ENCODE measurements around the gene PEAK3. TPM values are rescaled to one million over a fixed set of nuclear protein-coding genes. Genes with fewer than 3 reads are reported as not detected.

Gene PEAK3
- total and polyA plus RNA-seq, 4 donors, result 0.31 to 7.4 (median 3.8) TPM

DNA sequence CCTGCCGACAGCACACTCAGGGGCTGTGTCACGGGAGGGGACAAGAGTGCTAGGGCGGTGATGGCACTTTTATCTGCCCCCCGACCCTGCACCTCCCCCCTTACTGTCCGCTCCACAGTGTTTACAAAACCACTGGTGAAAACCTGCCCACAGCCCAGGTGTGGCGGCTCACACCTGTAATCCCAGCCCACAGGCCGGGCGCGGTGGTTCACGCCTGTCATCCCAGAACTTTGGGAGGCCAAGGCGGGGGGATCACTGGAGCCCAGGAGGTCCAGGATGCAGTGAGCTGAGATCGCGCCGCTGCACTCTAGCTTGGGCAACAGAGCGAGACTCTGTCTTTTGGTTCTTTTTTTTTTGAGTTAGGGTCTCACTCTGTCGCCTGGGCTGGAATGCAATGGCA is 14.2 kb upstream of the PEAK3 start:
- no peak for ATAC-seq (ENCODE audit: insufficient read depth, low FRiP score)
- Histone ChIP-seq H3K27ac (ENCODE audit: low read depth in 1 of 2, low read length in 1 of 2) (no peak overlapping the region), H3K36me3 (ENCODE audit: control insufficient read depth in 4 of 4, insufficient read depth in 4 of 4, low read length in 4 of 4) (peaks cover 0 to 1% (median 0%) of the 10 kb centered on the region in 4 donors), H3K9ac (ENCODE audit: insufficient read depth in 1 of 2, low read length in 2 of 2) (no peak overlapping the region), H3K4me3 (no peak overlapping the region), H3K27me3 (ENCODE audit: control insufficient read depth in 3 of 3, insufficient read depth in 3 of 3, low read length in 2 of 3) (peaks cover 3 to 43% (median 36%) of the 10 kb centered on the region in 3 donors), H3K9me3 (ENCODE audit: control insufficient read depth in 4 of 4, insufficient read depth in 3 of 4, low read length in 3 of 4) (peaks cover 0 to 2% (median 0%) of the 10 kb centered on the region in 4 donors), H3K4me1 (ENCODE audit: control insufficient read depth in 5 of 5, insufficient read depth in 5 of 5, low read length in 5 of 5) (peaks cover 0 to 10% (median 0%) of the 10 kb centered on the region in 5 donors)
- TF ChIP-seq CTCF (IDR thresholded peaks at IDR 0.05; ENCODE audit: control extremely low read depth, extremely low read depth), result no peak
- 85 to 90% methylated on average over 16 of the region's 16 CpGs for WGBS, 2 donors
- no peak for DNase-seq

DNA sequence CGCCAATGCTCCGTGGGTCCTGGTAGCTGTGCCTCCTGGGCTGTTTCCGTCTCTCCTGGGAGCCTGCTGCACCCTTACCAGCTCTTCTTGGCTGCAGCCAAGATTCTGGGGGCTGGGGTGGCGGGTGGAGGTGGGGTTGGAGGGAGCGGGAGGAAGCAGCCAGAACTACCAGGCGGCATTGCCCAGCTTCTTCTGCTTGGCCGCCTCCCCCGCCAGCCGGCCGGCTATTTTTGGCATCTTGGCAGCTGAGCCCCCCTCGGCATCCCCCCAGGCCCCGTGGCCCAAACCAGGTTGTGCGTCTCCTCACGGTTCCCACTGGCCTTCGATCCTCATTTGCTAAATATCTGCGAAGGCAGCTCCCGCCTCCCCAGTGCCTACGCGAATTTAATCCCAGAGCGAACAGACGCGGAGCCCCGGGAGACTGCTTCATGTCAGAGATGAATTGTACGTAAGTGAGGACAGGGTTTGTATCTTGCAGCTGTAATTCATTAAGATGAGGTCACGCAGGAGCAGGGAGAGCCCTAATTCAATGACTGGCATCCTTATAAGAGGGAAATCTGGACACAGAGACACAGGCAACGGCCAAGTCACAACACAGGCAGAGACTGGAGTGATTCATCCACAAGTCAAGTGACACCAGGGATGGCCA is 12.8 kb upstream of the PEAK3 start:
- H3K9me3 ChIP-seq (ENCODE audit: control insufficient read depth in 4 of 4, insufficient read depth in 3 of 4, low read length in 3 of 4), result peaks cover 0 to 2% (median 0%) of the 10 kb centered on the region in 4 donors
- TF ChIP-seq CTCF (IDR thresholded peaks at IDR 0.05; ENCODE audit: control extremely low read depth, extremely low read depth), result no peak
- peak in 1 of 3 donors; percentile 4 for DNase-seq
- H3K27me3 ChIP-seq (ENCODE audit: control insufficient read depth in 3 of 3, insufficient read depth in 3 of 3, low read length in 2 of 3), result peaks cover 11 to 49% (median 40%) of the 10 kb centered on the region in 3 donors
- H3K4me1 ChIP-seq (ENCODE audit: control insufficient read depth in 5 of 5, insufficient read depth in 5 of 5, low read length in 5 of 5), result peaks cover 0 to 22% (median 6%) of the 10 kb centered on the region in 5 donors
- no peak for ATAC-seq (ENCODE audit: insufficient read depth, low FRiP score)
- 28 to 54% methylated on average over 25 to 26 of the region's 26 CpGs for WGBS, 2 donors
- H3K27ac ChIP-seq (ENCODE audit: low read depth in 1 of 2, low read length in 1 of 2), result peak overlapping the region in 1 of 2 donors; percentile 4
- H3K4me3 ChIP-seq, result no peak overlapping the region
- H3K9ac ChIP-seq (ENCODE audit: insufficient read depth in 1 of 2, low read length in 2 of 2), result no peak overlapping the region
- peaks cover 0 to 1% (median 0%) of the 10 kb centered on the region in 4 donors for H3K36me3 ChIP-seq (ENCODE audit: control insufficient read depth in 4 of 4, insufficient read depth in 4 of 4, low read length in 4 of 4)

DNA sequence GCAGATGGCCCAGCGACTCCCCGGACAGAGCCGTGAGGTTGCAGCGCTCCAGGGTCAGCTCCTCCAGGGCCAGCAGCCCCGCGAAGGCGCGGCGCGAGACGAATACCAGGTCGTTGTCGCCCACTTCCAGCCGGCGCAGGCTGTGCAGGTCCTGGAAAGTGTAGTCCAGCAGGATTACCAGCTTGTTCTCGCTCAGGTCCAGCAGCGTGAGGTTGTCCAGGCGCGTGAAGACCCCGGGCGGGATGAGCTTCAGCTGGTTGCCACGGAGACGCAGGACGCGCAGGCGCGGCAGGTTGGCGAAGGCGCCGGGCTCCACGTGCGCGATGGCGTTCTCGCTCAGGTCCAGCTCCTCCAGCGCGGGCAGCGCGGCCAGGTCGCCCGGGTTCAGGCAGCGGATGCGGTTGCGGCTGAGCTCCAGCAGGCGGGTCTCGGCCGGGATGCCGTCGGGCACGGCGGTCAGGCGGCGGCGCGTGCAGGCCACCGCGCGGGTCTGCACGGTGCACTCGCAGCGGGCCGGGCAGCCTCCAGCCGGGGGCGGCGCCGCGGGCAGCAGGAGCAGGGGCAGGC is 9.3 kb upstream of the PEAK3 start:
- H3K27ac ChIP-seq (ENCODE audit: low read depth in 1 of 2, low read length in 1 of 2), result no peak overlapping the region
- peaks cover 0 to 26% (median 9%) of the 10 kb centered on the region in 5 donors for H3K4me1 ChIP-seq (ENCODE audit: control insufficient read depth in 5 of 5, insufficient read depth in 5 of 5, low read length in 5 of 5)
- H3K36me3 ChIP-seq (ENCODE audit: control insufficient read depth in 4 of 4, insufficient read depth in 4 of 4, low read length in 4 of 4), result peaks cover 0 to 1% (median 0%) of the 10 kb centered on the region in 4 donors
- ATAC-seq (ENCODE audit: insufficient read depth, low FRiP score), result no peak
- peaks cover 11 to 71% (median 49%) of the 10 kb centered on the region in 3 donors for H3K27me3 ChIP-seq (ENCODE audit: control insufficient read depth in 3 of 3, insufficient read depth in 3 of 3, low read length in 2 of 3)
- peaks cover 0 to 2% (median 0%) of the 10 kb centered on the region in 4 donors for H3K9me3 ChIP-seq (ENCODE audit: control insufficient read depth in 4 of 4, insufficient read depth in 3 of 4, low read length in 3 of 4)
- no peak overlapping the region for H3K9ac ChIP-seq (ENCODE audit: insufficient read depth in 1 of 2, low read length in 2 of 2)
- 20 to 48% methylated on average over 66 to 67 of the region's 67 CpGs for WGBS, 2 donors
- no peak for TF ChIP-seq CTCF (IDR thresholded peaks at IDR 0.05; ENCODE audit: control extremely low read depth, extremely low read depth)
- peak overlapping the region; percentile 17 for H3K4me3 ChIP-seq
- peak in 1 of 3 donors; percentile 15 for DNase-seq
